WTC11 (cell line): Measurements from ENCODE around the gene METTL6.

Experiments used
- ATF6 ChIP-seq: sonication (generic); formaldehyde crosslinking; IDR thresholded peaks from 2 replicates; pipeline ENCODE4 v1.8.1; 2023; ENCODE audit warnings: mild to moderate bottlenecking, missing genetic modification reagents
- CTCF ChIP-seq: fragments of 200-600 bp; IDR thresholded peaks from 2 replicates; pipeline ENCODE4 v1.8.0; 2022; ENCODE audit warnings: antibody characterized with exemption
- ERG ChIP-seq: fragments of 250-450 bp; sonication (Bioruptor Pico); IDR thresholded peaks from 2 replicates; pipeline ENCODE4 v1.8.0; 2021; ENCODE audit warnings: mild to moderate bottlenecking
- ESRRA ChIP-seq: sonication (generic); formaldehyde crosslinking; IDR thresholded peaks from 2 replicates; pipeline ENCODE4 v1.8.1; 2022; ENCODE audit warnings: mild to moderate bottlenecking, missing genetic modification reagents, borderline replicate concordance
- FOXP1 ChIP-seq: sonication (generic); formaldehyde crosslinking; IDR thresholded peaks from 2 replicates; pipeline ENCODE4 v1.8.0; 2022; ENCODE audit warnings: missing genetic modification reagents, mild to moderate bottlenecking, moderate library complexity, borderline replicate concordance
- NFE2L1 ChIP-seq: sonication (generic); formaldehyde crosslinking; IDR thresholded peaks from 2 replicates; pipeline ENCODE4 v1.8.1; 2023; ENCODE audit warnings: missing genetic modification reagents
- SMAD3 ChIP-seq: sonication (generic); formaldehyde crosslinking; IDR thresholded peaks from 2 replicates; pipeline ENCODE4 v1.8.0; 2022; ENCODE audit warnings: missing genetic modification reagents, mild to moderate bottlenecking, borderline replicate concordance
- TEAD1 ChIP-seq: sonication (generic); formaldehyde crosslinking; IDR thresholded peaks from 2 replicates; pipeline ENCODE4 v1.8.0; 2022; ENCODE audit warnings: mild to moderate bottlenecking, missing genetic modification reagents
- USF1 ChIP-seq: sonication (generic); formaldehyde crosslinking; IDR thresholded peaks from 2 replicates; pipeline ENCODE4 v1.8.0; 2022; ENCODE audit warnings: mild to moderate bottlenecking, missing genetic modification reagents
- ZNF423 ChIP-seq: fragments of 250-450 bp; sonication (Bioruptor Pico); IDR thresholded peaks from 2 replicates; pipeline ENCODE4 v2.1.2; 2022; ENCODE audit warnings: mild to moderate bottlenecking, moderate library complexity
- TF ChIP-seq, protein P1 (sequence below): sonication (generic); formaldehyde crosslinking; IDR thresholded peaks from 2 replicates; pipeline ENCODE4 v1.8.1; 2023; ENCODE audit warnings: mild to moderate bottlenecking, missing genetic modification reagents, moderate library complexity
- TF ChIP-seq, protein P2 (sequence below): sonication (generic); formaldehyde crosslinking; conservative IDR thresholded peaks from 2 replicates; pipeline ENCODE4 v1.8.1; 2022; ENCODE audit warnings: mild to moderate bottlenecking, missing genetic modification reagents
- TF ChIP-seq, protein P3 (sequence below): sonication (generic); formaldehyde crosslinking; IDR thresholded peaks from 2 replicates; pipeline ENCODE4 v1.8.0; 2022; ENCODE audit warnings: mild to moderate bottlenecking, missing genetic modification reagents

- no peak for TF ChIP-seq ZNF423 (CRISPR knock-in tag)
- TF ChIP-seq CTCF = no peak
- TF ChIP-seq FOXP1 (CRISPR knock-in tag) = no peak
- no peak for TF ChIP-seq ERG (CRISPR knock-in tag)
- TF ChIP-seq, protein P1, sequence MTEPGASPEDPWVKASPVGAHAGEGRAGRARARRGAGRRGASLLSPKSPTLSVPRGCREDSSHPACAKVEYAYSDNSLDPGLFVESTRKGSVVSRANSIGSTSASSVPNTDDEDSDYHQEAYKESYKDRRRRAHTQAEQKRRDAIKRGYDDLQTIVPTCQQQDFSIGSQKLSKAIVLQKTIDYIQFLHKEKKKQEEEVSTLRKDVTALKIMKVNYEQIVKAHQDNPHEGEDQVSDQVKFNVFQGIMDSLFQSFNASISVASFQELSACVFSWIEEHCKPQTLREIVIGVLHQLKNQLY (CRISPR knock-in tag) = no peak
- no peak for TF ChIP-seq USF1 (CRISPR knock-in tag)
- TF ChIP-seq ESRRA (CRISPR knock-in tag) = no peak
- no peak for TF ChIP-seq TEAD1 (CRISPR knock-in tag)
- TF ChIP-seq NFE2L1 = no peak
- TF ChIP-seq SMAD3 (CRISPR knock-in tag) = no peak
- TF ChIP-seq ATF6 (CRISPR knock-in tag) = no peak
- TF ChIP-seq, protein P2, sequence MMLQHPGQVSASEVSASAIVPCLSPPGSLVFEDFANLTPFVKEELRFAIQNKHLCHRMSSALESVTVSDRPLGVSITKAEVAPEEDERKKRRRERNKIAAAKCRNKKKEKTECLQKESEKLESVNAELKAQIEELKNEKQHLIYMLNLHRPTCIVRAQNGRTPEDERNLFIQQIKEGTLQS (CRISPR knock-in tag) = no peak
- TF ChIP-seq, protein P3, sequence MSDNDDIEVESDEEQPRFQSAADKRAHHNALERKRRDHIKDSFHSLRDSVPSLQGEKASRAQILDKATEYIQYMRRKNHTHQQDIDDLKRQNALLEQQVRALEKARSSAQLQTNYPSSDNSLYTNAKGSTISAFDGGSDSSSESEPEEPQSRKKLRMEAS (CRISPR knock-in tag) = no peak
Observed at GRCh38 chr3:15443826-15444524, 16.6 kb upstream of the METTL6 start.
